Panc1 (cell line): ENCODE measurements around the gene RBL1. TPM values are rescaled to one million over a fixed set of nuclear protein-coding genes. Genes with fewer than 3 reads are reported as not detected.

Source experiments
- ATAC-seq: fragments of 200-7000 bp; cut with Tn5 transposase; 2 replicates; pipeline ENCODE4 v1.9.1; 2020; ENCODE audit warnings: mild to moderate bottlenecking, moderate library complexity
- BruUV-seq: library from RNA; stranded (reverse); fragments of 400-500 nt; replicated peaks from 2 replicates; lab custom pipeline; 2021; lab: Mats Ljungman, UMichigan
- CTCF ChIA-PET: fragments of 300-600 bp; sonication (Branson Sonifier 250); formaldehyde crosslinking; loops from one replicate; lab custom pipeline; 2022; ENCODE audit warnings: antibody characterized with exemption; lab: Charles Lee
- POLR2A ChIA-PET: fragments of 300-600 bp; sonication (Branson Sonifier 250); formaldehyde crosslinking; loops from one replicate; lab custom pipeline; 2022; ENCODE audit warnings: antibody characterized with exemption; lab: Charles Lee
- DNase-seq: peaks from one replicate; pipeline ENCODE4 v3.0.0-alpha.2; 2010; ENCODE audit warnings: low read depth, low spot score
- H3K27ac ChIP-seq: 2 replicates; pipeline ENCODE4 v1.5.1; 2011; ENCODE audit warnings: mild to moderate bottlenecking, low read length, inconsistent platforms
- H3K27me3 ChIP-seq: fragments of 200-500 bp; sonication (Bioruptor generic); 2 replicates; pipeline ENCODE4 v1.6.0; 2014; ENCODE audit warnings: low read length, inconsistent platforms; ENCODE audit not compliant: control insufficient read depth, insufficient read depth
- H3K36me3 ChIP-seq: fragments of 200-500 bp; sonication (Bioruptor generic); 2 replicates; pipeline ENCODE4 v1.5.1; 2014; ENCODE audit warnings: inconsistent platforms, mild to moderate bottlenecking, low read length, moderate library complexity; ENCODE audit not compliant: control insufficient read depth, insufficient read depth
- H3K4me1 ChIP-seq: 2 replicates; pipeline ENCODE4 v1.5.1; 2011; ENCODE audit warnings: inconsistent platforms, mild to moderate bottlenecking, low read length, moderate library complexity; ENCODE audit not compliant: control insufficient read depth, insufficient read depth
- H3K4me3 ChIP-seq, 2 experiments: 2 replicates each; pipeline ENCODE4 v1.5.1; 2011 to 2012; ENCODE audit warnings: low read depth in 2 of 2, low read length in 2 of 2, mild to moderate bottlenecking in 2 of 2, inconsistent platforms in 1 of 2, moderate library complexity in 1 of 2
- H3K9me3 ChIP-seq: fragments of 200-500 bp; sonication (Bioruptor generic); 2 replicates; pipeline ENCODE4 v1.5.1; 2014; ENCODE audit warnings: low read depth, mild to moderate bottlenecking, inconsistent platforms, low read length, moderate library complexity; ENCODE audit not compliant: control insufficient read depth, insufficient read depth
- CTCF ChIP-seq: fragments of 450-650 bp; IDR thresholded peaks from 2 replicates; pipeline ENCODE4 v1.5.1; 2017; ENCODE audit warnings: mild to moderate bottlenecking
- POLR2AphosphoS5 ChIP-seq: IDR thresholded peaks from 2 replicates; pipeline ENCODE4 v1.6.1; 2012; ENCODE audit warnings: mild to moderate bottlenecking, low read depth, low read length, moderate library complexity
- REST ChIP-seq, 2 experiments: IDR thresholded peaks; 2 replicates each; pipeline ENCODE4 v1.6.1; 2011 to 2012; ENCODE audit warnings: low read depth in 2 of 2, control low read depth in 1 of 2, low read length in 1 of 2, mild to moderate bottlenecking in 1 of 2, moderate library complexity in 1 of 2; ENCODE audit not compliant: insufficient read depth in 1 of 2
- SIN3A ChIP-seq: IDR thresholded peaks from 2 replicates; pipeline ENCODE4 v1.6.1; 2012; ENCODE audit warnings: low read depth, mild to moderate bottlenecking, low read length, moderate library complexity, borderline replicate concordance; ENCODE audit not compliant: insufficient read depth
- TCF7L2 ChIP-seq: IDR thresholded peaks from 2 replicates; pipeline ENCODE4 v1.6.1; 2011; ENCODE audit warnings: mild to moderate bottlenecking, low read depth, low read length, inconsistent platforms
- in situ Hi-C: cut with HindIII; loops from 2 replicates; pipeline ENCODE4 v1.10.0; 2016; ENCODE audit warnings: low sequenced_read_pairs, low pct_unique_long_range_greater_than_20kb
- intact Hi-C: fragments of 100-400 bp; cut with micrococcal nuclease; formaldehyde crosslinking; loops from one replicate; pipeline ENCODE4 v1.10.0; 2022; ENCODE audit not compliant: unreplicated experiment
- total RNA-seq: library from RNA; stranded (reverse); gene quantifications from one replicate; pipeline ENCODE4 v1.2.1, GENCODE V29; 2021; ENCODE audit not compliant: unreplicated experiment

RBL1 gene
- total RNA-seq, 1 experiment from 2014 or later: 14.0 TPM

DNA sequence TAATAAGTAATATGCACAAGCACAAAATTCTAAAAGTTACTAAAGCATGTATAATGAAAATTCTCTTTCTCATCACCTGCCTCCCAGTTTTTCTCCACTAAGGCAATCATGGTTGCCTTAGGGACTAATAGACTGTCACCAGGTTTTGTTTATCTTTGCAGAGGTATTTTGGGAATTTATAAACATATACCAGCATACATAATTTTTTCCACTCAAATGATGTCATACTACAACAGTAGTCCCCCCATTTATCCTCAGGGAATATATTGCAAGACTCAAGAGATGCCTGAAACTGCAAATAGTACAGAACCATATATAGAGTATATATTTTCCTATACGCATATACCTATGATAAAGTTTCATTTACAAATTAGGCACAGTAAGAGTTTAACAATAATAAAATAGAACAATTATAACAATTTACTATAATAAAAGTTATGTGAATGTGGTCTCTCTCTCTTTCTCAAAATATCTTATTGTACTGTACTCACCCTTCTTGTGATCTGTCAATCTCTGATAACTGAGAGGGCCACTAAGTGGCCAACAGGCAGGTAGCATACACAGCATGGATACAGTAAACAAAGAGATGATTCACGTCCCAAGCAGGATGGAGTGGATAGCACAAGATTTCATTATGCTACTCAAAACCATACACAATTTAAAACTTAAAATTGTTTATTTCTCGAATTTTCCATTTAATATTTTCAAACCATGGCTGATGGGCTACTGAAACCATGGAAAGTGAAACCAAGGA is 19.7 kb downstream of the RBL1 start:
- no TSS peak for BruUV-seq
- CTCF ChIA-PET: no interaction called here
- DNase-seq: no peak
- Histone ChIP-seq H3K9me3 (no peaks in the 10 kb centered on the region), H3K27ac (no peak overlapping the region), H3K4me1 (no peaks in the 10 kb centered on the region), H3K4me3 (no peak overlapping the region), H3K36me3 (no peaks in the 10 kb centered on the region), H3K27me3 (no peaks in the 10 kb centered on the region)
- no peak for ATAC-seq
- POLR2A ChIA-PET: no interaction called here
- TF ChIP-seq SIN3A: no peak
- TF ChIP-seq POLR2AphosphoS5: no peak
- TF ChIP-seq REST (IDR thresholded peaks at IDR 0.05; ENCODE audit: insufficient read depth in 1 of 2, low read depth in 2 of 2, low read length in 1 of 2): no peak
- no peak for TF ChIP-seq TCF7L2
- TF ChIP-seq CTCF: no peak
- in situ Hi-C loops (no loop called here), intact Hi-C loops (no loop called here)

DNA sequence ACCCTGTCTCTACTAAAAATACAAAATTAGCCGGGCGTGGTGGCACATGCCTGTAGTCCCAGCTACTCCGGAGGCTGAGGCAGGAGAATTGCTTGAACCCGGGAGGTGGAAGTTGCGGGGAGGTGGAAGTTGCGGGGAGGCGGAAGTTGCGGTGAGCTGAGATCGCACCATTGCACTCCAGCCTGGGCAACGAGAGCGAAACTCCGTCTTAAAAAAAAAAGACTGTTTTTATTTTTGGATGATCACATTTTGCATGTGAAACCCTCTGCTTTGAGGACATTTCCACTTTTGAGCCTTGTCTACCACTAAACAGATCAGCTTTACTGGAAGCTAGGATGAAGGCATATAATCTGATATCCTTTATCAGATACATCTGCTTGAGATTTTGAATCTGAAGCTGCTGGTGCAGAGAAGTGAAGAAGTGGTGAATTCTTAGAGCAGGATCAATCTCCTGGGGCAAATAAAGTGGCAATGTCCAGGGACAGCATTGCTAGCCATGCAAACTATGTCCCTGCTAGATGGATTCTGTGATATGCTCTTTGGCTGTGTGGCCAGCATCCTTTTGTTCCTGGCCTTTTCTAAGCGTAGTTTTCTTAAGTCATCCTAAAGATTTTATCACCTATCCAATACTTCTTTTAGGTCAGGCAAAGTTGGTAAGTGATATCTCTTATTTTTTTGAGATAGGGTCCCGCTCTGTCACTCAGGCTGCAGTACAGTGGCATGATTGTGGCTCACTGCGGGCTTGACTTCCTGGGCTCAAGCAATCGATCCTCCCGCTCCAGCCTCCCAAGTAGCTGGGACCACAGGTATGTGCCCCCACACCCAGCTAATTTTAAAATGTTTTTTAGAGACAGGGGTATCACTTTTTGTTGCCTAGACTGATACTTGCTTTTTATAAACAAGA is 23.3 kb downstream of the RBL1 start:
- ChIA-PET CTCF (no interaction called here), POLR2A (no interaction called here)
- H3K4me3 ChIP-seq: no peak overlapping the region

More for the DNA sequence above, 23.3 kb downstream of the RBL1 start:
- no peaks in the 10 kb centered on the region for H3K27me3 ChIP-seq
- DNase-seq (no peak), ATAC-seq (no peak)
- in situ Hi-C loops (no loop called here), intact Hi-C loops (no loop called here)
- no peaks in the 10 kb centered on the region for H3K36me3 ChIP-seq
- TF ChIP-seq CTCF (no peak), TCF7L2 (no peak), REST (IDR thresholded peaks at IDR 0.05; ENCODE audit: insufficient read depth in 1 of 2, low read depth in 2 of 2, low read length in 1 of 2) (no peak), POLR2AphosphoS5 (no peak), SIN3A (no peak)
- no TSS peak for BruUV-seq
- no peak overlapping the region for H3K27ac ChIP-seq
- H3K4me1 ChIP-seq: no peaks in the 10 kb centered on the region
- no peaks in the 10 kb centered on the region for H3K9me3 ChIP-seq
